NOMO-1 treated with dmso at 0.1 percent for 144 hours (cell line): ENCODE results near the gene ZBTB7C.

Source experiments
- DNase-seq: peaks from one replicate; lab custom pipeline; 2025; ENCODE audit not compliant: unreplicated experiment; lab: John Stamatoyannopoulos, UW

Gene ZBTB7C

DNA sequence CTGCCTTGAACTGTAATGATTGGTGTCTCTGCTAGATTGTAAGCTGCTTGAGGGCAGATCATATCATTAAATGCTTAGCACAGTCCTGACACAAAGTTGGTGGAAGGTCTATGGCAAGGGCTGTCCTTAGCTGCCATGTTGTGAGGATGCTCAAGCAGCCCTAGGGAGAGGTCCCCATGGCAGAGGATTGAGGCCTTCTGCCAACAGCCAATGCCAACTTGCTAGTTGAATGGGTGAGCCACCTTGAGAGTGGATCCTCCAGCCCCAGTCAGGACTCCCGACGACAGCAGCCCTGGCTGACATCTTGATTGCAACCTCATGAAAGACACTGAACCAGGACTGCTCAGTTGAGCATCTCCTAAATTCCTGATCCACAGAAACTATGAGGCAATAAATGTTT is 363.4 kb downstream of the ZBTB7C start:
- no peak for DNase-seq

DNA sequence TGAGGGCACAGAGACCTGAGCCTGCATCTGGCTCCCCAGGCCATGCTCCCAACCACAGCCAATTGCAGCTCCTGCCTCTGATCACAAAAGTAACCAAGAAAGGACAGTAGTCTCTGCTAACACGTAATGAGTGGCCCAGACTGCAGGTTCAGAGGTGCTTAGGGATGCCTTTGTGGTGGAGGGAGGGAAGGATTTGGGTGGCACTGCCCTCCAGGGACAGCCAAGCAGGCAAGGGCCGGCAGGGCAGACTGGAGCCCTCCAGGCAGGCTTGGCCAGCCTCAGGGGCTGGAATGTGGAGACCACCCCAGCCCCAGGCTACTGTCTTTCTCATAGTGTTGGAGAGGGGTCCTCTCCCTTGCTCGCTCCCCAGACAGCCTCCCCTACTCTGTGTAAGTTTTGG is 364.2 kb downstream of the ZBTB7C start:
- no peak for DNase-seq

GRCh38 chr18:48043166-48043565 is 366.0 kb downstream of the ZBTB7C start:
- no peak for DNase-seq

- no peak for DNase-seq
These were observed 366.8 kb downstream of the ZBTB7C start for GRCh38 chr18:48042431-48042830.

- no peak for DNase-seq
These were observed 368.6 kb downstream of the ZBTB7C start for GRCh38 chr18:48040457-48041110.

DNA sequence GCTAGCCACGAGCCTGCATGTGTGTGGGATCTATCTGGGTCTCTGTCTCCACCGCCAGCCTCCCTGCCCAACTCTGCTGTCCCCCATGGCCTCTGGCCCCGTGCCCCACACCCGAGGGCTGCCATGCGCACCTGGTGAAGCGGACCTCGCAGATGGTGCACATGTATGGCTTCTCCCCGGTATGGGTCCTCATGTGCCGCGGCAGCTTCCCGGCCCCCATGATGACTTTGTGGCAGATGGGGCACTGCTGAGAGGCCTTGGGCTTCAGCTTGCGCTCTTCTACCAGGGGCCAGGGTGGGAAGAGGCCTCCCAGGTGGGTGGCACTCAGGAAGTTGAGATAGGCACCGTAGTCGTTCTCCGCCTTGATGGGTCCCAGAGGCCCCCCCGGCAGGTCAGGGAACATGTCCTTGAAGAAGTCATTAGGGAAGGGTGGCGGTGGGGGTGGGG is 369.4 kb downstream of the ZBTB7C start:
- no peak for DNase-seq

- no peak for DNase-seq
These were observed 370.5 kb downstream of the ZBTB7C start for GRCh38 chr18:48038636-48039035.

- DNase-seq: no peak
These were observed 371.5 kb downstream of the ZBTB7C start for GRCh38 chr18:48037481-48038271.

DNA sequence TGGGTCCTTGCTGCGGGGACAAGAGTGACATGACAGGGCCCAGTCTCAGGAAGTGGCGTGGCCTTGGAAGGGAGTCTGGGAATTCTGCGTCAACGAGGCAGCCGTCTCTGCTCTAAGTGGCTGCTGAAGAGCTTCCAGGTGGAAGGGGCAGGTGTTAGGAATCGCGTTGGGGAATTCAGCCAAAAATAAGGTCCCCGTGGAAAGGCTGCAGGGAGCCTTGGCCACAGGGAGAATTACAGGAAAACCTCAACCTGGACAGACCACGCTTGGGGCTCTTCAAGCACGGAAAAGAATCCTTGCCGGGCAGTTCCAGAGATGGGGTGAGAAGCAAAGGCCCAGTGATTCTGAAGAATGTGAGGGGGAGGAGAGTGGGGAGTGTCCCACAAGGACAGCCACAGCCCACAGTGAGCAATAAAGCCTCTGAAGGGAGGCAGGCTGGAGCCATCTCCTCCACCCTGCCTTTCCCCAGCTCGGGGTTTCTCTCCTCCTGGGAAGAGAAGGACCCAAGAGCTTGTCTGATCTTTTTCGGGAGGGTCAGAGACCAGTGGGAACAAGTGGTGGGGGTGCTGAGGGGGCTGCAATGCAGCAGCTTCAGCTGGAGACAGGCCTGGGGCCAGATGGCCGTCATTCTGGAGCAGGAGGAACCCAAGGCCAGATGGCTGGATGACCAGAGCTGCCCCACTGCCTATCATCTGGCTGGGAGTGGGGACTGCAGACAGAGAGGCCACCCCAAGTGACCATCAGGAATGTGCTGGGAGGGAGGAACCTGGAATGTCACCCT is 372.4 kb downstream of the ZBTB7C start:
- no peak for DNase-seq

GRCh38 chr18:48036226-48036625 is 373.0 kb downstream of the ZBTB7C start:
- DNase-seq: no peak

GRCh38 chr18:48035556-48035860 is 373.7 kb downstream of the ZBTB7C start:
- DNase-seq: no peak

DNA sequence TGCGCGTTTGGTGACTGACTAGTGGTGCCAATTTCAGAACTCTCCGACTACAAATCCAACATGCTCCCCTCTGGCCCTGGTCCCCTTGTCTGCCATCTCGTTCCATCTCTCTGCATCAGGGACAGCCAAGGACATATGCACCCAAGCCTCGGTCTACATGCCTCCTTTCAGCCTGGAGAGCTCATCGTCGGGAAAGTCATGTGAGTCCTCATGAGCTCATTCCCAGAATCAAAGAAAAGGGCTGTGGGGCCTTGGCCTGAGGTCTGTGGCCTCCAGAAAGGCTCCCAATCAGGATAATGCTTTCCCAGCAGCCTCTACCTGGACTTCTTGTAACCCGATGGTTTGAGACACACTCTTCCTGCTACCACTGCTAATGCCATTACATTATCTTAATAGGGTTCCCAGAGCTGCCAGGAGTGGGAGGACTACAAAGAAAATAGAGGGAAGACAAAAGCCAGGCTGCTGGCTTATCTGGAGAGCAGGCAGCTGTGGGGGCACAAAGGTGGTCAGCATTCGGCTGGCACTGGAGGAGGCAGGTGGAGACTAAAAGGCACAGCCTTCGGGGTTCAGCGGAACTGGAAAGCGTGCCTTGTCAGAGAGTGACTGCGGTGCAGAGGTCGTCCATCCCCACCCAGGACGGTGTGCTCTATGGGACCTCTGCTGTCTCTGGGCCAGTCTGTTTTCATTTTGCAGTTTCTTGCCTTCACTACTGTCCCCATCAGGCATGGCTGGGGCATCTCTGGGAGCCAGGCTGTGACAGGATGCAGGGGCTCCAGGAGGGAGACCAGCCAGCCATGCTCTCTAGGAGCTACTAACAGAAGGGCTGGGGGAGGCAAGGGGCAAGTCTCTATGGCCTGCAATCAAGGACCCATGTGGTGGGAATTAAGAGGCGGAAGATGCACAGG is 374.3 kb downstream of the ZBTB7C start:
- DNase-seq: no peak

DNA sequence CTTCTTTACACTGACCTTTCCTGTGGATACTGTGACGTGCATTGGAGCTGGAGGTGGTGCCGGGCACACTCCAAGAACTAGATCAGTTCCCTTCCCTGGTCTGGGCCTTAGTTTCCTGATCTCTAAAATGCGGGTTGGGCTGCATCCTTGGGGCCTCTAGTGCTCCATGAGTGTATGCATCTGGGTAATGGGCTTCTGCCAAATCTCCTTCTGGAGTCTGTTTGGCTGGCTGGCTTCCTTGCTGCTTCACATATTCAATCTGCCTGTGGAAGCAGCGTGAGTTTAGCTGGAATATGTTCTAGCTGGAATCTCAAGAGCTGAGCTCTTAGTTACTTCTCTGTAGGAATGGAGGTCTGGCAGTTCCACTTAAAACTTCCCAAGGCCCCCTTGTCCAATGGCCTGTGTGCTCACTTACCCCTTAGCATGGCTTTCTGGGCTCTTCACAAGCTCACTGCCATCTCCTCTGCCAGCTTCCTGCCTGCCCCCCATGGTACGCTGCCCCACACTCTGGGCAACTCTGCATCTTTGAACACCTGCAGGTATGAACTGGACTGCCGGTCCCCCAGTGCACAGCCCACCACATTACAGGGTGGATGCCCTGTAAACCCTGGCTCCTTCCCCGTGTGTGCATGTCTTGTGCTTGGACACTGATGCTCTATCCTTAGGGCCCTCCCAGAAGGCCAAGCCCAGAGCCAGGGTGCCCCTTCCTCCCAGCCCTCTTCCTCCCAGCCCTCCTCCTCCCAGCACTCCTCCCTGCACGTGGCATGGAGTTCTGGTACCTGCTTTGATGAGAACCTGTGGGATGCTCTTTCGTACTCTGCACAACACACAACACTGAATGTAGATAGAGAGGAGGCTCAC is 375.2 kb downstream of the ZBTB7C start:
- no peak for DNase-seq

- no peak for DNase-seq
These were observed 376.1 kb downstream of the ZBTB7C start for GRCh38 chr18:48032876-48033789.

GRCh38 chr18:48031641-48032040 is 377.5 kb downstream of the ZBTB7C start:
- no peak for DNase-seq

- DNase-seq: no peak
These were observed 378.3 kb downstream of the ZBTB7C start for GRCh38 chr18:48030616-48031480.

DNA sequence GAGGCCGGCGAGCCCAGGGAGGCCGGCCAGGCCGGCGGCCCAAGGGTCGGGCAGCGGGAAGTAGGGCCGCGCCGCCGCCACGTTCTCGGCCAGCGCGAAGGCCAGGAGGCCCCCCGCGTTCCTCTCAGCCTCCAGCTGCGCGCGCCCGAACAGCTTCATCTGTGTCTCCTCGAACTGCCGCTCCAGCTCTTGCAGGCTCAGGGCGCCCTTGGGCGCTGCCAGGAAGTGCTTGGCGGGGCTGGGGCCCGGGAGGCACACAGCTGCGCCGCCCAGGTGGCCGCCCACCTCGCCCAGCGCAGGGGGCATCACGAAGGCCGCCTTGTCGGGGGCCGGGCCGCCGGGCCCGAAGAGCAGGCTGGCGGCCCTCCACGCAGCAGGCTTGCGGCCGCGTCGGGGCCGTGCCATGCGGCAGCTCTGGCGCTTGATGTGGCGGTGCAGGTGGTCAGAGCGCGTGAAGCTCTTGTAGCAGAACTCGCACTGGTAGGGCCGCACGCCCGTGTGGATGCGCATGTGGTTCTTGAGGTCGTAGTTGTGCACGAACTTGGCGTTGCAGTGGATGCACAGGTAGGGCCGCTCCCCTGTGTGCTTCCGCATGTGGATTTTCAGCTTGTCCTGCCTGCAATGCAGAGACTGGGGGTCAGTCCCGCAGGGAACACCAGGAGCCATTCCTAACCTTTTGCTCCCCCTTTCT is 379.7 kb downstream of the ZBTB7C start:
- DNase-seq: no peak
